ENCODE data around the gene BRICD5. TPM values are rescaled to one million over a fixed set of nuclear protein-coding genes. Genes with fewer than 3 reads are reported as not detected.

Gene BRICD5
- total RNA-seq, 1 donor from 2014 or later, result 1.4 TPM

GRCh38 chr16:2253293-2253692 is 42.6 kb upstream of the BRICD5 start:
- Histone ChIP-seq H3K9me3 (no peaks in the 10 kb centered on the region), H3K27me3 (no peaks in the 10 kb centered on the region), H3K4me1 (peaks cover 10 to 11% of the 10 kb centered on the region in 2 donors), H3K36me3 (peaks cover 48 to 55% of the 10 kb centered on the region in 2 donors), H3K4me3 (no peak overlapping the region), H3K27ac (no peak overlapping the region)
- intact Hi-C loops (cut with DNase I), result loop anchor here (5.0 to 10.0 kb wide), 2 partner anchors 41 to 228 kb away; partner anchors contain the start of genes BRICD5, NHERF2 and PGP
- DNase-seq (ENCODE audit: low spot score in 2 of 2), result no peak
- no peak for TF ChIP-seq CTCF (IDR thresholded peaks at IDR 0.05)

GRCh38 chr16:2252806-2253148 is 42.1 kb upstream of the BRICD5 start:
- no peak for TF ChIP-seq CTCF (IDR thresholded peaks at IDR 0.05)
- H3K4me3 ChIP-seq, result no peak overlapping the region
- no peaks in the 10 kb centered on the region for H3K27me3 ChIP-seq
- H3K27ac ChIP-seq, result no peak overlapping the region
- intact Hi-C loops (cut with DNase I), result loop anchor here (5.0 to 10.0 kb wide), 2 partner anchors 40 to 228 kb away; partner anchors contain the start of genes BRICD5, NHERF2 and PGP
- H3K4me1 ChIP-seq, result peaks cover 10 to 11% of the 10 kb centered on the region in 2 donors
- no peaks in the 10 kb centered on the region for H3K9me3 ChIP-seq
- H3K36me3 ChIP-seq, result peaks cover 42 to 50% of the 10 kb centered on the region in 2 donors
- DNase-seq (ENCODE audit: low spot score in 2 of 2), result no peak

GRCh38 chr16:2251296-2252111 is 40.8 kb upstream of the BRICD5 start, which contains the start of gene ECI1:
Gene ECI1, minus strand, starts transcription at chr16:2251587. Its CDS starts 21 bp downstream, at chr16:2251566.
- H3K36me3 ChIP-seq, result peaks cover 39% of the 10 kb centered on the region in 2 donors
- intact Hi-C loops (cut with DNase I), result loop anchor here (1.0 to 10.0 kb wide), 5 partner anchors 17 to 227 kb away; partner anchors contain the start of genes BRICD5, E4F1, NHERF2 and PGP
- TF ChIP-seq CTCF (IDR thresholded peaks at IDR 0.05), result peak; percentile 73 to 76 (median 74)

DNA sequence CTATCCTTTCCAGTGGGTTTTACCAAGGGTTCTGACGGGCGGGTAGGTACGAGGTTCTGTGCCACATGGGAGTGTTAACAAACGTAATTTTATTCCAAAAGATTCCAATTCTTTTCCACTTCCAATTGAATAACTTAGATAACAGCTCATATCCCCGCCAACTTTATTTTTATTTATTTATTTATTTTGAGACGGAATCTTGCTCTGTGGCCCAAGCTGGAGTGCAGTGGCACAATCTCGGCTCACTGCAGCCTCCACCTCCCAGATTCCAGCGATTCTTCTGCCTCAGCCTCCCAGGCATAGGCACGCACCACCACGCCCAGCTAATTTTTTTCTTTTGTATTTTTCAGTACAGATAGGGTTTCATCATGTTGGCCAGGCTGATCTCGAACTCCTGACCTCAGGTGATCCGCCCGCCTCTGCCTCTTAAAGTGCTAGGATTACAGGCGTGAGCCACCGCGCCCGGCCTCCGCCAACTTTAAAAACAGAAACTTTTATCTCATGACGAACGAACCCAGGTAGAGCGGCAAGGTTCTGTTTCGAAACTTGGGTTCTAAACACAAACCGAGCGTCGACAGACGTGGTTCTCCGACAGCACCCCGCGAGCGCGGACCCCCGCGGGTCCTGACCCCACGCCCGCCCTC is 40.1 kb upstream of the BRICD5 start:
- H3K4me1 ChIP-seq, result peaks cover 10 to 11% of the 10 kb centered on the region in 2 donors
- DNase-seq (ENCODE audit: low spot score in 2 of 2), result no peak
- TF ChIP-seq CTCF (IDR thresholded peaks at IDR 0.05), result no peak
- peak overlapping the region; percentile 82 to 88 for H3K27ac ChIP-seq
- H3K36me3 ChIP-seq, result peaks cover 39% of the 10 kb centered on the region in 2 donors
- no peaks in the 10 kb centered on the region for H3K27me3 ChIP-seq
- no peaks in the 10 kb centered on the region for H3K9me3 ChIP-seq
- peak overlapping the region; percentile 80 to 86 for H3K4me3 ChIP-seq
- intact Hi-C loops (cut with DNase I), result loop anchor here (1.0 to 10.0 kb wide), 5 partner anchors 18 to 226 kb away; partner anchors contain the start of genes BRICD5, E4F1, NHERF2 and PGP

More at GRCh38 chr16:2251296-2252111, 40.8 kb upstream of the BRICD5 start, which contains the start of gene ECI1:
- peak within 1 kb of the TSS; percentile 80 to 86 for H3K4me3 ChIP-seq
- H3K9me3 ChIP-seq, result no peaks in the 10 kb centered on the region
- peak within 1 kb of the TSS; percentile 82 to 88 for H3K27ac ChIP-seq
- peak; percentile 74 to 98 for DNase-seq (ENCODE audit: low spot score in 2 of 2)
- peaks cover 10 to 11% of the 10 kb centered on the region in 2 donors for H3K4me1 ChIP-seq
- no peaks in the 10 kb centered on the region for H3K27me3 ChIP-seq

- no peak for TF ChIP-seq CTCF (IDR thresholded peaks at IDR 0.05)
- intact Hi-C loops (cut with DNase I), result no loop called here
- H3K27me3 ChIP-seq, result no peaks in the 10 kb centered on the region
- no peak overlapping the region for H3K4me3 ChIP-seq
- no peak overlapping the region for H3K27ac ChIP-seq
- no peaks in the 10 kb centered on the region for H3K9me3 ChIP-seq
- peaks cover 44% of the 10 kb centered on the region in 2 donors for H3K36me3 ChIP-seq
- no peak for DNase-seq (ENCODE audit: low spot score in 2 of 2)
- peaks cover 5% of the 10 kb centered on the region in 2 donors for H3K4me1 ChIP-seq
Measured at GRCh38 chr16:2246301-2246885, 35.7 kb upstream of the BRICD5 start.

All from ascending aorta (tissue), 2 donors.